IMR-90 (cell line): ENCODE results near the gene PEF1.

Experiments
- CEBPB ChIP-seq: IDR thresholded peaks from 2 replicates; pipeline ENCODE4 v1.6.1; 2012; ENCODE audit warnings: low read depth, low read length, improper control_type of control experiment
- MAFK ChIP-seq: IDR thresholded peaks from 2 replicates; pipeline ENCODE4 v1.6.1; 2012; ENCODE audit warnings: low read depth, low read length, improper control_type of control experiment
- POLR2A ChIP-seq: IDR thresholded peaks from 2 replicates; pipeline ENCODE4 v1.6.1; 2012; ENCODE audit warnings: mild to moderate bottlenecking, low read depth, low read length
- RCOR1 ChIP-seq: IDR thresholded peaks from 2 replicates; pipeline ENCODE4 v1.6.1; 2012; ENCODE audit warnings: mild to moderate bottlenecking, low read length, improper control_type of control experiment; ENCODE audit not compliant: insufficient replicate concordance
- RFX5 ChIP-seq: IDR thresholded peaks from 2 replicates; pipeline ENCODE4 v1.8.0; 2012; ENCODE audit warnings: low read depth, mild to moderate bottlenecking, low read length, moderate library complexity
- TF ChIP-seq, protein P1 (sequence below): conservative IDR thresholded peaks from 2 replicates; pipeline ENCODE4 v1.5.1; 2012; ENCODE audit warnings: mild to moderate bottlenecking, low read depth, low read length, improper control_type of control experiment
- TF ChIP-seq, protein P2 (sequence below): fragments of 150-350 bp; IDR thresholded peaks from 2 replicates; pipeline ENCODE4 v1.6.1; 2017; ENCODE audit warnings: mild to moderate bottlenecking, antibody characterized with exemption, low read length, low read depth
- TF ChIP-seq, protein P3 (sequence below): fragments of 150-350 bp; IDR thresholded peaks from 2 replicates; pipeline ENCODE4 v1.6.1; 2016; ENCODE audit warnings: low read depth, mild to moderate bottlenecking, low read length, moderate library complexity, borderline replicate concordance

DNA sequence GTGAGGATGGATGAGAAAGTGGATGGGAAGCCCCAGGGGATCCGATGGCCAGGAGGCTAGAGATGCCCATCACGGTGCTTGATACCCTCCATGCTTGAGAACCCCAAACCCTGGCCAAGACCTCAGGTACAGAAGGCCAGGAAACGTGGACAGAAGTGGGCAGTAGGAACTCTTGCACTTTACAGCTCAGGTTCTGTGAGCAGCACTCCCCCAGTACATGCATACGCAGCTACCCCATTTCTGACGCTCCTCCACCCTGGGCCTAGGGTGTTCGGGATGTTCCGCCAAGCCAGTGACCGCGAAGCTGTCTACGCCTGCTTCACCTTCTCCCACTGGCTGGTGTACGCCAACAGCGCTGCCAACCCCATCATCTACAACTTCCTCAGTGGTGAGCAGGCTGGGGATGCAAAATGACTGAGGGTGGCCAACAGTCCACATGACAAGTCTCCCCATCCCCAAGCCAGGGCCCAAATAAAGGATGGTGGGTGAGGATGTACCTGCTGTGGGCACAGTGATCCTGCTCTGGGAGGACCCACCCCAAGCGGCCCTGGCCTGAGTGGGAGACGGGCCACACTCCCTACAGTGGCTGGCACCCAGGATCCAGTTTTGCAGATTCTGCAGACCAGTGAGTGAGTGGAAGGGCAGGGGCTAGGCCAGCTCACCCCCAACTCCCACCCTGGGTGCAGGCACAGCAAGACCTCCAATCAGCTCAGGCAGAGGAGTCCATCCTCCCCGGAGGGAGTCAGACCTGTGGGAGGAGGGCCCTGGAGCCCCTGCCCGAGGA is 19.8 kb downstream of the PEF1 start:
- TF ChIP-seq, protein P1, sequence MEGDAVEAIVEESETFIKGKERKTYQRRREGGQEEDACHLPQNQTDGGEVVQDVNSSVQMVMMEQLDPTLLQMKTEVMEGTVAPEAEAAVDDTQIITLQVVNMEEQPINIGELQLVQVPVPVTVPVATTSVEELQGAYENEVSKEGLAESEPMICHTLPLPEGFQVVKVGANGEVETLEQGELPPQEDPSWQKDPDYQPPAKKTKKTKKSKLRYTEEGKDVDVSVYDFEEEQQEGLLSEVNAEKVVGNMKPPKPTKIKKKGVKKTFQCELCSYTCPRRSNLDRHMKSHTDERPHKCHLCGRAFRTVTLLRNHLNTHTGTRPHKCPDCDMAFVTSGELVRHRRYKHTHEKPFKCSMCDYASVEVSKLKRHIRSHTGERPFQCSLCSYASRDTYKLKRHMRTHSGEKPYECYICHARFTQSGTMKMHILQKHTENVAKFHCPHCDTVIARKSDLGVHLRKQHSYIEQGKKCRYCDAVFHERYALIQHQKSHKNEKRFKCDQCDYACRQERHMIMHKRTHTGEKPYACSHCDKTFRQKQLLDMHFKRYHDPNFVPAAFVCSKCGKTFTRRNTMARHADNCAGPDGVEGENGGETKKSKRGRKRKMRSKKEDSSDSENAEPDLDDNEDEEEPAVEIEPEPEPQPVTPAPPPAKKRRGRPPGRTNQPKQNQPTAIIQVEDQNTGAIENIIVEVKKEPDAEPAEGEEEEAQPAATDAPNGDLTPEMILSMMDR = no peak
- TF ChIP-seq RCOR1 = no peak
- no peak for TF ChIP-seq RFX5
- TF ChIP-seq MAFK = no peak
- no peak for TF ChIP-seq POLR2A
- TF ChIP-seq CEBPB = no peak
- TF ChIP-seq, protein P2, sequence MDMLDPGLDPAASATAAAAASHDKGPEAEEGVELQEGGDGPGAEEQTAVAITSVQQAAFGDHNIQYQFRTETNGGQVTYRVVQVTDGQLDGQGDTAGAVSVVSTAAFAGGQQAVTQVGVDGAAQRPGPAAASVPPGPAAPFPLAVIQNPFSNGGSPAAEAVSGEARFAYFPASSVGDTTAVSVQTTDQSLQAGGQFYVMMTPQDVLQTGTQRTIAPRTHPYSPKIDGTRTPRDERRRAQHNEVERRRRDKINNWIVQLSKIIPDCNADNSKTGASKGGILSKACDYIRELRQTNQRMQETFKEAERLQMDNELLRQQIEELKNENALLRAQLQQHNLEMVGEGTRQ = no peak
- TF ChIP-seq, protein P3, sequence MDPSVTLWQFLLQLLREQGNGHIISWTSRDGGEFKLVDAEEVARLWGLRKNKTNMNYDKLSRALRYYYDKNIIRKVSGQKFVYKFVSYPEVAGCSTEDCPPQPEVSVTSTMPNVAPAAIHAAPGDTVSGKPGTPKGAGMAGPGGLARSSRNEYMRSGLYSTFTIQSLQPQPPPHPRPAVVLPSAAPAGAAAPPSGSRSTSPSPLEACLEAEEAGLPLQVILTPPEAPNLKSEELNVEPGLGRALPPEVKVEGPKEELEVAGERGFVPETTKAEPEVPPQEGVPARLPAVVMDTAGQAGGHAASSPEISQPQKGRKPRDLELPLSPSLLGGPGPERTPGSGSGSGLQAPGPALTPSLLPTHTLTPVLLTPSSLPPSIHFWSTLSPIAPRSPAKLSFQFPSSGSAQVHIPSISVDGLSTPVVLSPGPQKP = no peak
